NCI-H226 (cell line): ENCODE results near the gene GJB4.
"Not testable (repeated sequence)": the region's sequence is repeated elsewhere in the genome, so short reads cannot be mapped to it uniquely, and the experiment has no call there.

Experiments
- DNase-seq: peaks from one replicate; pipeline ENCODE4 v3.0.0-alpha.2; 2015

The GJB4 gene

DNA sequence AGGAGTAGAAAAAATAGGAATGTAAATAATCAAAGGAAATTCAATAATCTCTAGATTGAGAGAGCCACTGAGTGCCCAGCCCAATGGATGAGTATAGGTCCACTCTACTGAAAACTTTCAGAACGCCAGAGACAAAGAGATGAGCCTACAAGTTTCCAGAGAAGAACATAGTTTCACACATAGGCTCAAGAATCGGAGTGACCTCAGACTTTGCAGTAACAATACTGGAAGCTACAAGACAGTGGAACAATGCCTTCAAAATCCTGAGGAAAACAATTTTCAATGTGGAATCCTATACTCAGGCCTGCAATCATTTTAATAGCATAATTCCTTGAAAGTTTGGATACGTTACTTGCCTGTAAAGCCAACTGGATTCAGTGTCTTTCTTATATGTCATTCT, 44.2 kb downstream of the GJB4 start:
- DNase-seq = no peak

DNA sequence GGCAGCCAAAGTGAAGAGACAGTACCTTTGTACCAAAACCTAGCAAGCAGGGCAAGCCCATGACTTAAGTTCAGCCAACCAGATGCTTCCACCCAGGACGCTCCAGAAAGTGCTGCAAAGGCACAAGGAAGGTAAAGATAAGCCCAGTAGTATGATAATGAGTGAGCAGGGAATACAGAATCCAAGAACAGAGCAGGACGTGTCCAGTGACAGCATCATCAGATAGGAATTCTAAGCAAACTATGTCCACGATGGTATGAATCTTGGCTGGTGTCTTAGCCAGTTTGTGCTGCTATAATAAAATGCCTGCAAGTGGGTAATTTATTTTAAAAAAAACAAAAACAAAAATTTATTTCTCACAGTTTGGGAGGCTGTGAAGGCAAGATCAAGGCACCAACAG, 46.9 kb downstream of the GJB4 start:
- peak; percentile 20 for DNase-seq

DNA sequence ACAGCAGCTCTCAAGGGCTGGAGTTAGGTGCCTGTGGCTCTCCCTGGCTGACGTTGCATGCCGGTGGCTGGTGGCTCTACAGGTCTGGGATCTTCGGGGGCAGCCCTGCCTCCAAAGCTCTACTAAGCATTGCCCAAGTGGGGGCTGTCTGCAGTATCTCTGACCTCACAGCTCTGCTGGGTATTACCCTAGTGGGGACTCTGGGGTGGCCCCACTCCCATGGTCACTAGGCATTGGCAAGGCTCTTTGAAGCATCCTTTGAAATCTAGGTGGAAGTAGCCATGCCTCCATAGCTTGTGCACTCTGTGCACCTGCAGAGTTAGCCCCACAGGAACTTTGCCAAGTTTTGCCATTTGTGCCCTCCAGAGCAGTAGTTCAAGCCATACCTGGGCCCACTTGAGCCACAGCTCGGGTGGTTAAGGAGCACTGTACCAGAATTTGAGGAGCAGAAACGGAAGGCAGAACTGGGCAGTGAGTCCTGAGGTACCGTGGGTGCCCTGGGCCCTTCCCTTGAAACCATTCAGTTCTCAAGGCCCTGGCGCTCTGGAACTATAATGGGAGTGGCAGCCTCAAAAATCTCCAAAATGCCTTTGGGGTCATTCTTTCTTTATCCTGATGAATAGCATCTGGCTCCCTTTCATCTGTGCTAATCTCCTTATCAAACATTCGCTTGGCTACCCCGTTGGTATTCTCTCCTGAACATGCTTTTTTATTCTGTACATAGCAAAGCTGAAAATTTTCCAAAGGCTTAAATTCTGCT, 48.7 kb downstream of the GJB4 start:
- DNase-seq = no peak

DNA sequence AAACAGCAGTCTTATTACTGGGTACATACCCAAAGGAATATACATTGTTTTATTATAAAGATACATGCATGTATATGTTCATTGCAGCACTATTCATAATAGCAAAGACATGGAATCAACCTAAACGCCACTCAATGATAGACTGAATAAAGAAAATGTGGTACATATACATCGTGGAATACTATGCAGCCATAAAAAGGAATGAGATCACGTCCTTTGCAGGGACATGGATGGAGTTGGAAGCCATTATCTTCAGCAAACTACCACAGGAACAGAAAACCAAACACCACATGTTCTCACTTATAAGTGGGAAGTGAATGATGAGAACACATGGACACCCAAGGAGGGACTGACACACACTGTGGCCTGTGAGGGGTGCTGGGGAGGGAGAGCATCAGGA, 51.2 kb downstream of the GJB4 start:
- DNase-seq = not testable (repeated sequence)
